Osteocyte (in vitro differentiated cells): Measurements from ENCODE around the gene IFNL4. TPM values are rescaled to one million over a fixed set of nuclear protein-coding genes. Genes with fewer than 3 reads are reported as not detected.
A peak's percentile ranks its signal among the peaks of the same experiment; 100 is the strongest.
"Not testable (repeated sequence)": the region's sequence is repeated elsewhere in the genome, so short reads cannot be mapped to it uniquely, and the experiment has no call there.

Source experiments
- DNase-seq: peaks from one replicate; pipeline ENCODE4 v3.0.0; 2021; ENCODE audit warnings: mixed read lengths; ENCODE audit not compliant: unreplicated experiment; ENCODE audit errors: extremely low spot score
- H3K27ac Mint-ChIP-seq: one replicate; pipeline ENCODE4 v1.8.0; 2021; ENCODE audit warnings: mild to moderate bottlenecking, mixed read lengths; ENCODE audit not compliant: unreplicated experiment
- H3K27me3 Mint-ChIP-seq: one replicate; pipeline ENCODE4 v1.8.0; 2021; ENCODE audit warnings: mixed read lengths; ENCODE audit not compliant: unreplicated experiment
- H3K36me3 Mint-ChIP-seq: one replicate; pipeline ENCODE4 v1.8.0; 2021; ENCODE audit warnings: mixed read lengths; ENCODE audit not compliant: unreplicated experiment
- H3K4me1 Mint-ChIP-seq: one replicate; pipeline ENCODE4 v1.8.0; 2021; ENCODE audit warnings: mixed read lengths; ENCODE audit not compliant: unreplicated experiment
- H3K4me3 Mint-ChIP-seq: one replicate; pipeline ENCODE4 v1.8.0; 2021; ENCODE audit warnings: mild to moderate bottlenecking, moderate library complexity, mixed read lengths; ENCODE audit not compliant: unreplicated experiment
- H3K9me3 Mint-ChIP-seq: one replicate; pipeline ENCODE4 v1.8.0; 2021; ENCODE audit warnings: mixed read lengths; ENCODE audit not compliant: unreplicated experiment
- total RNA-seq: library from RNA; stranded (reverse); gene quantifications from 2 replicates; pipeline ENCODE4 v1.2.1, GENCODE V29; 2021
- TF ChIP-seq, protein P1 (sequence below): fragments of 200-600 bp; sonication (generic); IDR thresholded peaks from 2 replicates; pipeline ENCODE4 v1.5.0; 2021; ENCODE audit warnings: antibody characterized with exemption, mild to moderate bottlenecking, moderate library complexity

The IFNL4 gene
- total RNA-seq, 1 donor from 2014 or later = not detected

- Mint-ChIP-seq H3K27ac (no peak overlapping the region), H3K4me1 (peaks cover 3% of the 10 kb centered on the region), H3K4me3 (peak overlapping the region; percentile 22), H3K36me3 (no peaks in the 10 kb centered on the region), H3K9me3 (no peaks in the 10 kb centered on the region), H3K27me3 (peaks cover 38% of the 10 kb centered on the region)
- no peak for DNase-seq
- TF ChIP-seq, protein P1, sequence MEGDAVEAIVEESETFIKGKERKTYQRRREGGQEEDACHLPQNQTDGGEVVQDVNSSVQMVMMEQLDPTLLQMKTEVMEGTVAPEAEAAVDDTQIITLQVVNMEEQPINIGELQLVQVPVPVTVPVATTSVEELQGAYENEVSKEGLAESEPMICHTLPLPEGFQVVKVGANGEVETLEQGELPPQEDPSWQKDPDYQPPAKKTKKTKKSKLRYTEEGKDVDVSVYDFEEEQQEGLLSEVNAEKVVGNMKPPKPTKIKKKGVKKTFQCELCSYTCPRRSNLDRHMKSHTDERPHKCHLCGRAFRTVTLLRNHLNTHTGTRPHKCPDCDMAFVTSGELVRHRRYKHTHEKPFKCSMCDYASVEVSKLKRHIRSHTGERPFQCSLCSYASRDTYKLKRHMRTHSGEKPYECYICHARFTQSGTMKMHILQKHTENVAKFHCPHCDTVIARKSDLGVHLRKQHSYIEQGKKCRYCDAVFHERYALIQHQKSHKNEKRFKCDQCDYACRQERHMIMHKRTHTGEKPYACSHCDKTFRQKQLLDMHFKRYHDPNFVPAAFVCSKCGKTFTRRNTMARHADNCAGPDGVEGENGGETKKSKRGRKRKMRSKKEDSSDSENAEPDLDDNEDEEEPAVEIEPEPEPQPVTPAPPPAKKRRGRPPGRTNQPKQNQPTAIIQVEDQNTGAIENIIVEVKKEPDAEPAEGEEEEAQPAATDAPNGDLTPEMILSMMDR = no peak
Observed at GRCh38 chr19:39246951-39247669, 1.5 kb downstream of the IFNL4 start.

- H3K27me3 Mint-ChIP-seq = peaks cover 29% of the 10 kb centered on the region
- H3K36me3 Mint-ChIP-seq, H3K27ac Mint-ChIP-seq, H3K4me3 Mint-ChIP-seq, H3K4me1 Mint-ChIP-seq, DNase-seq, H3K9me3 Mint-ChIP-seq: not testable (repeated sequence)
Observed at GRCh38 chr19:39245166-39245565, 3.5 kb downstream of the IFNL4 start.

DNA sequence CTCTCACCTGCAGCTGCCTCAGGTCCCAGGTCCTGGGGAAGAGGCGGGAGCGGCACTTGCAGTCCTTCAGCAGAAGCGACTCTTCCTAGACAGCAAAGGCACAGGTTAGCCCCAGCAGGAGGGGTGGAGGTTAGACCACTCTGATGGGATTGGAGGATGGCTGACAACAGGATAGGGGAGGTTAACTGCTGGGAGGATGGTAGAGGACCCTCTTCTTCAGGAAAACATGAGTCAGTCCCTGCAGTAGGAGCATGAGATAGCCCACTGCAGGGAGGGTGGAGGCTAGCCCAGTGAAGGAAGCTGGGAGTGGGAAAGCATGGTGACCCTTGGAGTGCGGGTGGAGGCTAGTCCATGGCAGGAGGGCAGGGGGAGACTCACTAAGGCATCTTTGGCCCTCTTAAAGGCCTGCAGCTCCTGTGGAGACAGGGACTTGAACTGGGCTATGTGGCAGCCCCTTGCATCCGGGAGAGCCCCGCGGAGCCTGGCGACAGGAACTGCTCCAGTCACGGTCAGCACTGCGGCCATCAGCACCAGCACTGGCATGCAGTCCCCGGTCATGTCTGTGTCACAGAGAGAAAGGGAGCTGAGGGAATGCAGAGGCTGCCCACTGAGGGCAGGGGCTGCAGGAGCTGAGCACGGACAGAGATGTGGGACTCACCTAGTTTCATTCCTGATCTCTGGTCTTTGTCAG lies 4.1 kb downstream of the IFNL4 start, which contains the start of gene IFNL3:
Gene IFNL3 (minus strand): TSS at position 597 of the 691 bp plus-strand sequence. CDS start 39 bp downstream, at position 558.
- peaks cover 29% of the 10 kb centered on the region for H3K27me3 Mint-ChIP-seq
- not testable (repeated sequence) for H3K9me3 Mint-ChIP-seq, H3K36me3 Mint-ChIP-seq, H3K4me3 Mint-ChIP-seq, H3K27ac Mint-ChIP-seq, H3K4me1 Mint-ChIP-seq, DNase-seq

DNA sequence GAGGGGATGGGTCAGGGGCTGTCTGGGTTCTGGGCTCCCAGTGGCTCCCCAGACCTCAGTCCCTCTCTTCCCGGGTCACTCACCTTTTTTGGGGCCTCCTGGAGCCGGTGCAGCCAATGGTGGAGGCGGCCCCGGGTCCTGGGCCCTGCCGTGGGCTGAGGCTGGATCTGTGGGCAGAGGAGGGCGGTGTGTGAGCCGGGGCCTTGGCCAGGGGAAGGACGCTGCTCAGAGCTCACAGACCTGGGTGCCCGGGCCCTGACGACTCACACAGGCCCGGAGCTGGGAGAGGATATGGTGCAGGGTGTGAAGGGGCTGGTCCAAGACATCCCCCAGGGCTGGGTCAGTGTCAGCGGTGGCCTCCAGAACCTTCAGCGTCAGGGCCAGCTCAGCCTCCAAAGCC lies 4.9 kb downstream of the IFNL4 start:
- H3K27me3 Mint-ChIP-seq = peaks cover 24% of the 10 kb centered on the region
- not testable (repeated sequence) for DNase-seq, H3K27ac Mint-ChIP-seq, H3K4me3 Mint-ChIP-seq, H3K4me1 Mint-ChIP-seq, H3K9me3 Mint-ChIP-seq, H3K36me3 Mint-ChIP-seq

- no peak overlapping the region for H3K4me3 Mint-ChIP-seq
Observed at GRCh38 chr19:39240421-39240820, 8.2 kb downstream of the IFNL4 start.

DNA sequence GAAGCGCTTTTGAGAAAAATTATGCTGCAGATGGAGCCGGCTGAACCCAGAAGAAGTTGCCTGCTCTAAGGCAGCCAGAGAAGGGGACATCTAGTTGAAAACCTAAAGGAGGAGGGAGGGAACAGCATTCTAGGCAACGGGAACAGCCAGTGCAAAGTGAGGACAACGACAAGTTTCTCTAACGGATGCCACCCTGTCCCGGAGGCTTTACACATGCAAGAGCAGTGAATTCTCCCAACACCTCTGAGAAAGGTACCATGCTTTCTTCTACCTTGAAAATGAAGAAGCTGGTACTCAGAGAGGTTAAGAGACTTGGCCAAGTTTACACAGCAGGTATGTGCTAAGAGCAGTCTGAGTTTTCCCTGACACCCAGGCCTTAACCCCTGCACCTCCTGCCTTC lies 9.7 kb downstream of the IFNL4 start:
- Mint-ChIP-seq H3K4me1 (peaks cover 3% of the 10 kb centered on the region), H3K27me3 (peaks cover 22% of the 10 kb centered on the region), H3K4me3 (no peak overlapping the region), H3K36me3 (no peaks in the 10 kb centered on the region), H3K9me3 (no peaks in the 10 kb centered on the region), H3K27ac (no peak overlapping the region)
- TF ChIP-seq, protein P1 = no peak
- no peak for DNase-seq

More at GRCh38 chr19:39240421-39240820, 8.2 kb downstream of the IFNL4 start:
- H3K27ac Mint-ChIP-seq = no peak overlapping the region
- TF ChIP-seq, protein P1 = no peak
- peaks cover 3% of the 10 kb centered on the region for H3K4me1 Mint-ChIP-seq
- peaks cover 19% of the 10 kb centered on the region for H3K27me3 Mint-ChIP-seq
- no peaks in the 10 kb centered on the region for H3K36me3 Mint-ChIP-seq
- no peak for DNase-seq
- H3K9me3 Mint-ChIP-seq = no peaks in the 10 kb centered on the region
